ENCODE data around the gene NUP160.
"Not testable (repeated sequence)": the region's sequence is repeated elsewhere in the genome, so short reads cannot be mapped to it uniquely, and the experiment has no call there.

- not testable (repeated sequence) for TF ChIP-seq POLR2A, CTCF (IDR thresholded peaks at IDR 0.05)
Measured at GRCh38 chr11:47769556-47769955, 78.6 kb downstream of the NUP160 start.
